ENCODE data around the gene P2RX7.

The P2RX7 gene

GRCh38 chr12:121110211-121110940 lies 22.3 kb upstream of the P2RX7 start:
- DNase-seq (ENCODE audit: low read depth in 2 of 2), result peak in 1 of 2 donors; percentile 16

DNA sequence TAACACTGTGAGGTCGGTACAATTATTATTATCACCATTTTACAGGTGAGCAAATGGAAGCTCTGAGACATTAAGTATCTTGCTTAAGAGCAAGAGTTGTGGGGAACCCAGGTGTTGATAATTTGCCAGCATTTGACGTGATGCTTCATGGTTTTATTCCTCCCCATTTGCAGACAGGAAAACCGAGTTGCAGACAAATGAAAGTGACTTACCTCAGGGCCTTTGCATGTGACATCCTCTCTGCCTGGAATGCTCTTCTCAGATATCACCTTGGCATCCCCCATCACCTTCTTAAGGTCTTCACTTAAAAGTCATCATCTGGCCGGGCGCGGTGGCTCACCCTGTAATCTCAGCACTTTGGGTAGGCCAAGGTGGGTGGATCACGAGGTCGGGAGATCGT lies 21.0 kb upstream of the P2RX7 start:
- no peak for DNase-seq (ENCODE audit: low read depth in 2 of 2)

GRCh38 chr12:121112496-121112895 lies 20.2 kb upstream of the P2RX7 start:
- DNase-seq (ENCODE audit: low read depth in 2 of 2), result no peak

DNA sequence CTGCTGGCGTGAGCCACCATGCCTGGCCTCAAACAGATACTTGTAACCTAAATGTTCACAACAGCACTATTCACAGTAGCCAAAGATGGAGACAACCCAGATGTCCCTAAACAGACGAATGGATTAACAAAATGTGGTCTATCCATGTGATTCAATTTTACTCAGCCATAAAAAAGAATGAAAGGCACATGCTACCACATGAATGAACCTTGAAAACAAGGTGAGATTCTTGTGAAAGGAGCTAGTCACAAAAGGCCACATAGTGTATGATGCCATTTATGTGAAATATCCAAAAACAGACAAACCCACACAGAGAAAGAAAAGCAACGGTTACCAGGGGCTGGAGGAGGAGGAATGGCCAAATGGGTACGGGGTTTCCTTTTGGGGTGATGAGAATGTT lies 19.6 kb upstream of the P2RX7 start:
- DNase-seq (ENCODE audit: low read depth in 2 of 2), result no peak

- DNase-seq (ENCODE audit: low read depth in 2 of 2), result no peak
Measured at GRCh38 chr12:121114019-121114639, 18.5 kb upstream of the P2RX7 start.

GRCh38 chr12:121114806-121115205 lies 17.9 kb upstream of the P2RX7 start:
- no peak for DNase-seq (ENCODE audit: low read depth in 2 of 2)

DNA sequence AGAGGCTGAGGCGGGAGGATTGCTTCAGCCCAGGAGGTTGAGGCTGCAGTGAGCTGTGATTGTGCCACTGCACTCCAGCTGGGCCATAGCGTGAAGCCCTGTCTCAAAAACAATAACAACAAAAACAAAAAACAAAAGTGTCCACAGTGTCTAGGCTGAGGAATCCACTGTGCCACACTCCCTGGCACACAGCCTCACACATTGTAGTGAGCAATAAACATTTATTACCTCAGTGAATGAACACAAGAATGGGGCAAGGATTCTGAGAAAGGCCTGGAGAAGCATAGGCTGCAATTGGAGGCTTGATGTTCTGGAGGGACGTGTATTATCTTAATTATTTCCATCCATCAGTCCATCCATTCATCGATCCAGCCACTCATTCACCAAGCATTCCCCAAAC lies 17.1 kb upstream of the P2RX7 start:
- no peak for DNase-seq (ENCODE audit: low read depth in 2 of 2)

- DNase-seq (ENCODE audit: low read depth in 2 of 2), result no peak
Measured at GRCh38 chr12:121116318-121117225, 16.1 kb upstream of the P2RX7 start.

- no peak for DNase-seq (ENCODE audit: low read depth in 2 of 2)
Measured at GRCh38 chr12:121117226-121117777, 15.4 kb upstream of the P2RX7 start.

DNA sequence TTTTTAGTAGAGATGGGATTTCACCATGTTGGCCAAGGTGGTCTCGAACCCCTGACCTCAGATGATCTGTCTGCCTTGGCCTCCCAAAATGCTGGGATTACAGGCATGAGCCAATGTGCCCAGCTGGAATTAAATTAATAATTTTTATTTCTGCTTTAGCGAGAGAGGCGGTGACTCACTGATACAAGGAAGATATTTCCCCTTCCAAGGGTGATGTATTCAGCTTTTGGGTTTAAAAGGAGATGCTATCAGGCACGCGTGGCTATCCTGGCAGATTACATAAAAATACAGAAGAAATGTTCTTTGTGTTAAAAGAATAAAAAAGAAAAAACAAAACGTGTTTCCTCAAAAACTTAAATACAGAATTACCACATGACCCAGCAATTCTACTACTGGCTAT lies 12.4 kb upstream of the P2RX7 start:
- DNase-seq (ENCODE audit: low read depth in 2 of 2), result no peak

DNA sequence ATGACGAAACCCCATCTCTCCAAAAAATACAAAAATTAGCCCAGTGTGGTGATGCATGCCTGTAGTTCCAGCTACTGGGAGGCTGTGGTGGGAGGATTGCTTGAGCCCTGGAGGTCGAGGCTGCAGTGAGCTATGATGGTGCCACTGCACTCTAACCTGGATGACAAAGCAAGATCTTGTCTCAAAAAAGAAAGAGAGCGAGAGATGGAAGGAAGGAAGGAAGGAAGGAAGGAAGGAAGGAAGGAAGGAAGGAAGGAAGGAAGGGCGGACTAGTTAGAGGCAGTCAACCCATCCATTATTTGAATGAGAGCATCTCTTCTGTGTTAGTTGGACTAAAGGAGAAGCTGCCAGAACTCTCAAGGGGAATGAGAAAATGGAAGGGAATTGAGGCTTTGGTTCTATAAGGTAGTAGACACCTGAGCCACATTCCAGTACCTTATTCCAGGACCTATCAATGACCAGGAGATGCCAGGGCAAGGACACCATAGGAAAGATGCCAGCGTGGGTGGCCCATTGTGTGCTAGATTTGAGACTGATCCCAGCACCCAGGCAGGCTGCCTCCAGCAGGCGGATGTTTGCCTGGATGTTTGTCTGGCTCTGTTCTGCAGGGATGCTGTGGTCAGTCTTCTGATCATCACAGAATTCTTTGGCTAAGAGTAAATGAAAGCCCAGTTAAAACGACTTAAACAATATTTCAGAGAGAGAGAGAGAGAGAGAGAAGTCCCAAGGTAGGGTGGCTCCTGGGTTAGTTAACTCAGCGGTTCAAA lies 11.5 kb upstream of the P2RX7 start:
- no peak for DNase-seq (ENCODE audit: low read depth in 2 of 2)

- DNase-seq (ENCODE audit: low read depth in 2 of 2), result no peak
Measured at GRCh38 chr12:121121805-121122204, 10.9 kb upstream of the P2RX7 start.

GRCh38 chr12:121123488-121123887 lies 9.2 kb upstream of the P2RX7 start:
- DNase-seq (ENCODE audit: low read depth in 2 of 2), result no peak

- DNase-seq (ENCODE audit: low read depth in 2 of 2), result no peak
Measured at GRCh38 chr12:121124402-121125109, 8.1 kb upstream of the P2RX7 start.

- no peak for DNase-seq (ENCODE audit: low read depth in 2 of 2)
Measured at GRCh38 chr12:121127501-121127900, 5.2 kb upstream of the P2RX7 start.

DNA sequence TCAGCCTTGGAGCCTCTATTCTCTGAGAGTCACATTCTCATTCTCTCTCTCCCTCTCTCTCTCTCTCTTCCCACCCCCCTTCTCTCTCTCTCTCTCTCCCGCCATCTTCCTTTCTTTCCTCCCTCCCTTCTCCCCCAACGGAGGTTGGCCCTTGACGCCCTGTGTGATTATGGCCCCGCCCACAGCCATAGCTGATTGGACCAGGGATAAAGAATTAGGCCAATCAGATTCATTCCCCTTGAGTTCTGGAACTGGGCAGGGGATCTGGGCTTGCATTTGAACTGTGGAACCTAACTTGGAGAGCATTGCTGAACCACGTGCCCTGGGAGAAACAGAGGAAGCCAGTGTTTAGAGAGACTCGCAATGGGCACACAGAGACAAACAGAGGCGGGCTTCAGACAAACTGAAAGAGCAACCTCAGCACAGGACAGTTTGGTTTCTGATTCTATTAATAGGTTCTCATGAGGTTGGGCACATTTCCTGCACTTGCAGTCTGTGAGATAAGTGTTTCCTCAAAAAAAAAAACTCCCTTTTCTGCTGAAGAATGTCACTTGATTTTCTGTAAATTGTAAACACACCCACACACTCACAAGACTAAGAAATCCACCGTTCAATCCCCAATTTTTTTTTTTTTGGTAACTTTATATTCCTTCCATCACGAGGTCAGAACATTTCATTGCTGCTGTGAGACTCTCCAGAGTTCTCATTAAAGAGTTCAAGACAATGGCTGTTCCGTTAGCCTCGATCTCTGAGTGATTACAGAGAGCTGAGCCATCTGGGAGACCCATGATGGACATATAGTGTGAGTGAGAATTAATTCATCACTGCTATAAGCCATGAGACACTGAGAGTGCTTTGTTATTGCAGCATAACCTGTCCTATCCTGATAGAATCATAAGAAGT lies 3.5 kb upstream of the P2RX7 start:
- peak; percentile 73 to 78 for DNase-seq (ENCODE audit: low read depth in 2 of 2)

DNA sequence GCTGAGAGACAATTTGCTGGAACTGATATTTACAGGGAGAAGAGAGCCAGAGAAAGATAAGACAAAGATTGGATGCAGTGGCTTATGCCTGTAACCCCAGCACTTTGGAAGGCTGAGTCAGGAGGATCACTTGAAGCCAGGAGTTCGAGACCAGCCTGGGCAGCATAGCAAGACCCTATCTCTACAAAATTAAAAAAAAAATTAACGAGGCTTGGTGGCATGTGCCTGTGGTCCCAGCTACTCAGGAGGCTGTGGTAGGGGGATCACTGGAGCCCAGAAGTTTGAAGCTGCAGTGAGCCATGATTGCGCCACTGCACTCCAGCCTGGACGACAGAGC lies 2.9 kb upstream of the P2RX7 start:
- DNase-seq (ENCODE audit: low read depth in 2 of 2), result no peak

DNA sequence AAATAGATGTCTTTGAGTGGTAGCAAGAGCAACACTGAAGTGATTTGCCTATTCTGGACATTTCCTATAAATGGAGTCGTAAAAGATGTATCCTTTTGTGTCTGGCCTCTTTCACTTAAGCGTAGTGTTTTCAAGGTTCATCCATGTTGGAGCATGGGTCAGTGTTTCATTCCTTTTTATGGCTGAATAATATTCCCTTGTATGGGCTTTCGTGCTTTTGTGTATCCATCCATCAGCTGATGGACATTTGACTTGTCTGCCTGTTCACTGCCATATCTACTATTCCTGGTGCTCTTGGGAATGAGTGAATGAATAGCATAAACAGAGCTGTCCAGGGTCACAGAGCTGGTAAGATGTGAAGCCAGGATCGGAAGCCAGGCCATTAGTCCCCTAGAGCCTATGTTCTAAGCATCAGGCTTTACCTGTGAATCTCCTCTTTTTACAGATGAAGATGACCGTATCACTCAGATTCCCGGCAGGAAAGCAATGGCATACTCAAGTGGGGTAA lies 1.8 kb upstream of the P2RX7 start:
- DNase-seq (ENCODE audit: low read depth in 2 of 2), result no peak

DNA sequence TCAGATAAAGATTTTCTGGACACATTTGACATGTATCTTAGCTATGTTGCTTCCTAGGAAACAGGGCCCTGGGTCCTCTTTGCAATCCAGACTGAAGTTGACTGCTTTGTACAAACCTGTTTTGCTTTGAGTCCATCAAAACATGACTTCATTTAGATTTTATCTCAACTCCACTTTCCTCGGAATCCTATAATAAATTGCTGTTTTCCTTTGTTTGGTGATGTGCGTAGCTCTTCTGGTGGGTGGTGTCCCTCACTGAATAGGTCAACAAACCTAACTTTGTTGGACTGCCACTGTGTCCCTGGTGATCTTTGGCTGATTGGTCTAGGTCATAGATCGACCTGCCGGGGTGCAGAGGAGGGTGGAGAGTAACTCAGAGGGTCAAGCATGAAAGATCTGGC lies 735 bp upstream of the P2RX7 start:
- no peak for DNase-seq (ENCODE audit: low read depth in 2 of 2)

- DNase-seq (ENCODE audit: low read depth in 2 of 2), result no peak
Measured at GRCh38 chr12:121133838-121134237, 1.2 kb downstream of the P2RX7 start.
